Endothelial cell of umbilical vein (primary cell): ENCODE data around the gene WLS. TPM values are rescaled to one million over a fixed set of nuclear protein-coding genes. Genes with fewer than 3 reads are reported as not detected.

ENCODE experiments used
- BruUV-seq: library from RNA; stranded (reverse); fragments of 400-500 nt; replicated peaks from 2 replicates; lab custom pipeline; 2021; lab: Mats Ljungman, UMichigan
- CTCF ChIA-PET: fragments of 300-600, 350-600 bp; sonication (Branson Sonifier 250); formaldehyde crosslinking; loops from one replicate; lab custom pipeline; 2021; ENCODE audit warnings: antibody characterized with exemption, inconsistent platforms; lab: Charles Lee
- POLR2A ChIA-PET: fragments of 300-600, 350-600 bp; sonication (Branson Sonifier 250); formaldehyde crosslinking; loops from one replicate; lab custom pipeline; 2021; ENCODE audit warnings: antibody characterized with exemption, inconsistent platforms; lab: Charles Lee
- DNase-seq: peaks from one replicate; pipeline ENCODE4 v3.0.0-alpha.2; 2011; ENCODE audit warnings: low read depth, low spot score
- FAIRE-seq: peaks from 2 replicates; lab custom pipeline; 2011; peaks lifted over from hg19 to GRCh38; lab: Jason Lieb, UNC
- H2AFZ ChIP-seq: 2 replicates; pipeline ENCODE4 v1.6.0; 2012; ENCODE audit warnings: low read depth, low read length, control low read depth, inconsistent platforms
- H3K27ac ChIP-seq: 2 replicates; pipeline ENCODE4 v1.5.1; 2011; ENCODE audit warnings: low read depth, mild to moderate bottlenecking, control low read depth, low read length, moderate library complexity; ENCODE audit not compliant: insufficient read depth
- H3K27me3 ChIP-seq, 2 experiments: 2 replicates each; pipeline versions ENCODE4 v1.6.0 to v1.6.1; 2011; ENCODE audit warnings: low read length in 2 of 2, mixed read lengths in 1 of 2; ENCODE audit not compliant: control insufficient read depth in 2 of 2, insufficient read depth in 2 of 2
- H3K36me3 ChIP-seq, 2 experiments: 2 replicates in 1 of 2; 3 replicates in 1 of 2; pipeline ENCODE4 v1.5.1; 2011; ENCODE audit warnings: low read length in 2 of 2, mild to moderate bottlenecking in 1 of 2, moderate library complexity in 1 of 2; ENCODE audit not compliant: control insufficient read depth in 2 of 2, insufficient read depth in 2 of 2; ENCODE audit errors: extremely low read depth in 1 of 2
- H3K4me1 ChIP-seq: 3 replicates; pipeline ENCODE4 v1.5.1; 2011; ENCODE audit warnings: mild to moderate bottlenecking, low read length; ENCODE audit not compliant: control insufficient read depth, insufficient read depth; ENCODE audit errors: extremely low read depth
- H3K4me2 ChIP-seq: 2 replicates; pipeline ENCODE4 v1.6.1; 2011; ENCODE audit warnings: low read length, control low read depth, mixed read lengths; ENCODE audit not compliant: insufficient read depth
- H3K4me3 ChIP-seq, 3 experiments: fragments of 200-600 bp in 1 of 3; sonication (generic), shearing (Covaris generic) in 1 of 3; replicated peaks in 1 of 3; 2 replicates each; pipeline ENCODE4 v1.5.1; 2011 to 2016; ENCODE audit warnings: control low read depth in 3 of 3, low read length in 3 of 3, mild to moderate bottlenecking in 2 of 3, inconsistent platforms in 1 of 3, low read depth in 1 of 3, moderate library complexity in 1 of 3; ENCODE audit not compliant: insufficient read depth in 1 of 3
- H3K79me2 ChIP-seq: 2 replicates; pipeline ENCODE4 v1.6.0; 2012; ENCODE audit warnings: low read length, inconsistent platforms; ENCODE audit not compliant: control insufficient read depth, insufficient read depth
- H3K9ac ChIP-seq: replicated peaks from 2 replicates; pipeline ENCODE3; 2011; ENCODE audit warnings: low read length, control low read depth; ENCODE audit not compliant: insufficient read depth; ENCODE audit errors: extremely low read depth
- H3K9me1 ChIP-seq: replicated peaks from 3 replicates; pipeline ENCODE4 v1.6.0; 2011; ENCODE audit warnings: mild to moderate bottlenecking, low read length; ENCODE audit not compliant: control insufficient read depth, insufficient read depth; ENCODE audit errors: extremely low read depth
- H3K9me3 ChIP-seq: replicated peaks from 2 replicates; pipeline ENCODE4 v1.5.1; 2012; ENCODE audit warnings: low read length, inconsistent platforms; ENCODE audit not compliant: control insufficient read depth, insufficient read depth
- H4K20me1 ChIP-seq: replicated peaks from 2 replicates; pipeline ENCODE3; 2011; ENCODE audit warnings: mild to moderate bottlenecking, low read length; ENCODE audit not compliant: control insufficient read depth, insufficient read depth; ENCODE audit errors: extremely low read depth
- EZH2 ChIP-seq: IDR thresholded peaks from 2 replicates; pipeline ENCODE4 v1.6.1; 2012; ENCODE audit warnings: borderline replicate concordance, low read depth, mild to moderate bottlenecking, moderate library complexity, low read length, inconsistent platforms; ENCODE audit not compliant: severe bottlenecking
- FOS ChIP-seq: IDR thresholded peaks from 2 replicates; pipeline ENCODE4 v1.6.1; 2011; ENCODE audit warnings: mild to moderate bottlenecking, low read length, moderate library complexity, borderline replicate concordance; ENCODE audit not compliant: insufficient read depth
- GATA2 ChIP-seq: IDR thresholded peaks from 2 replicates; pipeline ENCODE4 v1.7.0; 2011; ENCODE audit warnings: low read depth, mild to moderate bottlenecking, moderate library complexity, mixed read lengths, low read length; ENCODE audit not compliant: insufficient read length, insufficient read depth
- MAX ChIP-seq: IDR thresholded peaks from 2 replicates; pipeline ENCODE4 v1.6.1; 2011; ENCODE audit not compliant: insufficient read depth, insufficient read length
- POLR2AphosphoS5 ChIP-seq: IDR thresholded peaks from 2 replicates; pipeline ENCODE4 v1.6.1; 2012; ENCODE audit warnings: low read depth, mild to moderate bottlenecking, control low read depth, low read length, moderate library complexity; ENCODE audit not compliant: insufficient read depth
- dilution Hi-C: fragments of 300-500 bp; cut with MboI; formaldehyde crosslinking; loops from one replicate; pipeline ENCODE4 v1.15.0; 2019; ENCODE audit warnings: low sequenced_read_pairs; ENCODE audit not compliant: extremely low pct_ligation_motif_present
- intact Hi-C: fragments of 100-400 bp; cut with micrococcal nuclease; formaldehyde crosslinking; loops from one replicate; pipeline ENCODE4 v1.10.0; 2022
- polyA plus RNA-seq, 4 experiments: library from polyadenylated mRNA; depleted of rRNA in 3 of 4; stranded (reverse) in 3 of 4; unstranded in 1 of 4; fragments of >200 nt; gene quantifications; 2 replicates each; pipeline versions ENCODE4 v1.2.1 to v1.2.3, GENCODE V29; 2011 to 2012; ENCODE audit warnings: missing spikeins in 1 of 4
- total RNA-seq: library from RNA; stranded (reverse); gene quantifications from 2 replicates; pipeline ENCODE4 v1.2.3, GENCODE V29; 2021
- TF ChIP-seq, protein P1 (sequence below), 2 donors: IDR thresholded peaks; 1 replicate in 1 of 2; 2 replicates in 1 of 2; pipeline ENCODE4 v1.5.1; 2011; ENCODE audit warnings: low read length in 2 of 2, mild to moderate bottlenecking in 2 of 2, moderate library complexity in 2 of 2, control low read depth in 1 of 2, inconsistent platforms in 1 of 2, low read depth in 1 of 2; ENCODE audit not compliant: insufficient read depth in 1 of 2; ENCODE audit errors: extremely low read depth in 1 of 2

WLS gene
- total and polyA plus RNA-seq, 2 donors (not counting 3 experiments of a cell fraction or from before 2014, with no cell fraction given) = 121 to 199 TPM

DNA sequence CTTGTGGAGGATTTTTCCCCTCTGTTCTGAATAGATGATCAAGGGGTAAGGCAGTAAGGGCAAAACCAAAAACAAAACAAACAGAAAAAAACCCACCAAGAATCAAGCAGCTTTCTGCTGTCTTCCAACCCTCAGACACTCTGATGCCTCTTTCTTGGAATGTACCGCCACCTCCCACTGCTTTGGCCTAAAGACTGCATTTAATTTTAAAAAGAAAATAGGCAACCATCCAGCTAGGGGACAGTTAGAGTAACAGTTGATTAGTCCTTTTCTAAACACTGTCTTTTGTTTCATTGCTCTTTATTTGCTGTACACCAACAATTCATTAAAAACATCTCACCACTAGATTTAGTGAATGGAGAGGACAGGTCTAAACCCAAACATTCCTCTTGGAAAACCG lies 21.5 kb downstream of the WLS start:
- FAIRE-seq (no peak), DNase-seq (no peak)
- H4K20me1 ChIP-seq = no peaks in the 10 kb centered on the region
- H3K9me1 ChIP-seq = no peaks in the 10 kb centered on the region
- no peak overlapping the region for H3K4me3 ChIP-seq
- no peak overlapping the region for H3K9ac ChIP-seq
- TF ChIP-seq GATA2 (no peak), FOS (no peak), POLR2AphosphoS5 (no peak), MAX (no peak), EZH2 (no peak)
- TF ChIP-seq, protein P1, sequence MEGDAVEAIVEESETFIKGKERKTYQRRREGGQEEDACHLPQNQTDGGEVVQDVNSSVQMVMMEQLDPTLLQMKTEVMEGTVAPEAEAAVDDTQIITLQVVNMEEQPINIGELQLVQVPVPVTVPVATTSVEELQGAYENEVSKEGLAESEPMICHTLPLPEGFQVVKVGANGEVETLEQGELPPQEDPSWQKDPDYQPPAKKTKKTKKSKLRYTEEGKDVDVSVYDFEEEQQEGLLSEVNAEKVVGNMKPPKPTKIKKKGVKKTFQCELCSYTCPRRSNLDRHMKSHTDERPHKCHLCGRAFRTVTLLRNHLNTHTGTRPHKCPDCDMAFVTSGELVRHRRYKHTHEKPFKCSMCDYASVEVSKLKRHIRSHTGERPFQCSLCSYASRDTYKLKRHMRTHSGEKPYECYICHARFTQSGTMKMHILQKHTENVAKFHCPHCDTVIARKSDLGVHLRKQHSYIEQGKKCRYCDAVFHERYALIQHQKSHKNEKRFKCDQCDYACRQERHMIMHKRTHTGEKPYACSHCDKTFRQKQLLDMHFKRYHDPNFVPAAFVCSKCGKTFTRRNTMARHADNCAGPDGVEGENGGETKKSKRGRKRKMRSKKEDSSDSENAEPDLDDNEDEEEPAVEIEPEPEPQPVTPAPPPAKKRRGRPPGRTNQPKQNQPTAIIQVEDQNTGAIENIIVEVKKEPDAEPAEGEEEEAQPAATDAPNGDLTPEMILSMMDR (IDR thresholded peaks at IDR 0.05; ENCODE audit: extremely low read depth in 1 of 2, insufficient read depth in 1 of 2, low read depth in 1 of 2, low read length in 2 of 2) = no peak
- H3K79me2 ChIP-seq = peaks cover 73% of the 10 kb centered on the region
- POLR2A ChIA-PET = no interaction called here
- H3K4me1 ChIP-seq = peaks cover 39% of the 10 kb centered on the region
- intact Hi-C loops = no loop called here
- H3K27me3 ChIP-seq = no peaks in the 10 kb centered on the region
- no TSS peak for BruUV-seq
- no peak overlapping the region for H3K27ac ChIP-seq
- peaks cover 0 to 2% of the 10 kb centered on the region in 2 experiments for H3K36me3 ChIP-seq
- no peak overlapping the region for H3K4me2 ChIP-seq
- H3K9me3 ChIP-seq = no peaks in the 10 kb centered on the region
- dilution Hi-C loops = no loop called here
- H2AFZ ChIP-seq = no peak overlapping the region
- CTCF ChIA-PET = no interaction called here
